NCI-H345 treated with DMSO at 0.1 percent for 48 hours (cell line): Measurements from ENCODE around the gene DVL2.

ENCODE experiments used
- DNase-seq: peaks from one replicate; lab custom pipeline; 2025; ENCODE audit not compliant: unreplicated experiment; lab: John Stamatoyannopoulos, UW

The DVL2 gene

GRCh38 chr17:7234083-7234951 is at the start of gene DVL2:
Gene DVL2, minus strand, starts transcription at chr17:7234517. Its CDS starts 255 bp downstream, at chr17:7234262.
- peak; percentile 30 for DNase-seq

DNA sequence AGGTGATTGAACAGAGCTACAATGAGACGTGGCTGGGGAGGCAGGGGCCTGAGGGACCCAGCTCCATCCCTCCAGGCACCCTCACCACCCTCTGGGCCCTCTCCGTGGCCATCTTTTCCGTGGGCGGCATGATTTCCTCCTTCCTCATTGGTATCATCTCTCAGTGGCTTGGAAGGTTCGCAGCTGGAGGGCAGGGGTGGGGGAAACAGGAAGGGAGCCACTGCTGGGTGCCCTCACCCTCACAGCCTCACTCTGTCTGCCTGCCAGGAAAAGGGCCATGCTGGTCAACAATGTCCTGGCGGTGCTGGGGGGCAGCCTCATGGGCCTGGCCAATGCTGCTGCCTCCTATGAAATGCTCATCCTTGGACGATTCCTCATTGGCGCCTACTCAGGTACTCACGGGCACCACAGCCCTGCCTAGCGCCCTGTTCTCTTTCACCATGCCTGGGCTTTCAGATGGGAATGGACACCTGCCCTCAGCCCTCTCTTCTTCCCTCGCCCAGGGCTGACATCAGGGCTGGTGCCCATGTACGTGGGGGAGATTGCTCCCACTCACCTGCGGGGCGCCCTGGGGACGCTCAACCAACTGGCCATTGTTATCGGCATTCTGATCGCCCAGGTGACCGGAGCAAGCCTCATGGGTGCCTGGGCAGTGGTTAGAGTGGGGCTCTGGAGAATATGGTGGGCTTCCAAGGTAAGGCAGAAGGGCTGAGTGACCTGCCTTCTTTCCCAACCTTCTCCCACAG is 49.3 kb upstream of the DVL2 start:
- no peak for DNase-seq

GRCh38 chr17:7282752-7283321 is 48.5 kb upstream of the DVL2 start:
- no peak for DNase-seq

DNA sequence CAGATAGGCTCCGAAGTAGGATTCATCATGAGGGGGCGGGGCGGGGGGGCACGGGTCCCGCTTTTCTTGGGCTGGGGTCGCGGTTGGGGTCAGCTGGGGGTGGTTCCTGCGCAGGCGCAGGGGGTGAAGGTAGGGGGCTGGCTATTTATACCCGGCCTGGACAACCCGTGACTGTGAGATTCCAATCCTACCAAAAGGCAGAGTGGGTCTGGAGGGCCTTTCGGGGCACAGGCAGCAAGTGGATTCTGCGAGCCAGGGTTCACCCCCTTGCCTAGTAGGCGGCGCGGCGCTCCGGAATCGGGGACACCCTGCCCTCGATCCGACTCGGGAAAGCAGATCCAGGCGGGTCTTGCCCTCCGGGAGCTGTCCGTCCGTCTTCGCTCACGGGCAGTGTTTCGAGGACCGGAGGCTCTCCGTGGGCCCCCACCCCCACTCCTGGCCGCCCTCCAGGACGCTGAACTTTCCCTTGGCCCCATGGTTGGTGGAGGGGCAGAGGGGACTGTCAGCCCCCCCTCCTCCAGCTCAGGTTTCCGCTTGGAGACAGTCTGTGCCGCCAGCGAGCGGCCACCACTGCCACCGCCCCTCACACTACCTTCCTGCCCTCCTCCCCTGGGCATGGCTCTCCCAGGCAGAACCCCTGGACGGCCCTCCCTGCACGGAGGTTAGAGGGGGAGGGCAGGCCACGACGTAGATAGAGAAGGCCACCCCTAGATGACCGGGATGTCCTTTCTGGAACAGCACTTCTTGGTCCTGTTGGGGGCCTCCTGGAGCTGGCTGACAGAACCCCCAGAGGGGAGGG is 47.8 kb upstream of the DVL2 start:
- DNase-seq, result no peak

GRCh38 chr17:7281074-7281952 is 47.0 kb upstream of the DVL2 start, which contains the start of gene SLC2A4:
Gene SLC2A4, plus strand, starts transcription at chr17:7281718. Its CDS starts 217 bp downstream, at chr17:7281935.
- DNase-seq, result peak; percentile 36

DNA sequence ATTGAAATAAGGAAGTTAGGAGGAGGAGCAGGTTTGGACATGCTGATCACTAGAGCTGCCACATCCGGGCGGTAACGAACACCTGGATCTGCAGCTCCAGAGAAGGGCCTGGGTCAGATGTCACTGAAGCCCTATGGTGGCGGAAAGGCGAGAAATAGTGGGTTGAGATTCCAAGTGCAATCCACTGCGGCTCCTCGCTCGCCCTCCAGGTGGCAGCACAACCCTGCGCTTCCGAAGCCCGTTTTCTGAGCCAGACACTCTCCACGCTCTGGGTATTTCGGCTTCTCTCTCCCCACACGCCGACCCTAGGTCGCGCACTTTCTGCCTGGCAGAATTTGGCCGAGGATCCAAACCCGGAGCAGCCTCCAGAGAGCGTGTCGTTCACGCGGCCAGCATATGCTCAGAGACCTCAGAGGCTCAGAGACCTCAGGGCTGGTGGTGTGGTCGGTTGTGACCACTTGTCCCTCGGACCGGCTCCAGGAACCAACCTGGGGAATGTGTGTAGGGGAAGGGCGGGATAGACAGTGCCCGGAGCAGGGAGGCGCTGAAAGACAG is 46.3 kb upstream of the DVL2 start:
- DNase-seq, result peak; percentile 45

- no peak for DNase-seq
Measured at GRCh38 chr17:7279448-7279847, 45.1 kb upstream of the DVL2 start.

DNA sequence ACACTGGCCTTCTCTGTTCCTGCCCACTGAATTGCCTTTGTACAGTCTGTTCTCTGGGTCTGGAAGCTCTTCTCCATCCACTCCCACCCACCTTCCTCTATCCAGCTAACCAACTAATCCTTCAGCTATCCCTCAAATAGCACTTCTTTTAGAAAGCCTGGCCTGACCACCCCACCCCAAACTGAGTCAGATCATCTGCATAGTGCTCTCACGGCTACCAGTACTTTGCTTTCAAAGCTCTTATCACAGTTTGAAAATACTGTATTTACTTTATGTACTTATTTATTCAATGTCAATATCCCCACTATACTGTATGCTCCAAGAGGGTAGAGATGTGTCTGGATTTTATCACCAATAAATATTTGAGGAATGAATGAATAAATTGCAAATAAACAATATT is 32.5 kb upstream of the DVL2 start:
- no peak for DNase-seq

- no peak for DNase-seq
Measured at GRCh38 chr17:7263801-7264078, 29.4 kb upstream of the DVL2 start.

DNA sequence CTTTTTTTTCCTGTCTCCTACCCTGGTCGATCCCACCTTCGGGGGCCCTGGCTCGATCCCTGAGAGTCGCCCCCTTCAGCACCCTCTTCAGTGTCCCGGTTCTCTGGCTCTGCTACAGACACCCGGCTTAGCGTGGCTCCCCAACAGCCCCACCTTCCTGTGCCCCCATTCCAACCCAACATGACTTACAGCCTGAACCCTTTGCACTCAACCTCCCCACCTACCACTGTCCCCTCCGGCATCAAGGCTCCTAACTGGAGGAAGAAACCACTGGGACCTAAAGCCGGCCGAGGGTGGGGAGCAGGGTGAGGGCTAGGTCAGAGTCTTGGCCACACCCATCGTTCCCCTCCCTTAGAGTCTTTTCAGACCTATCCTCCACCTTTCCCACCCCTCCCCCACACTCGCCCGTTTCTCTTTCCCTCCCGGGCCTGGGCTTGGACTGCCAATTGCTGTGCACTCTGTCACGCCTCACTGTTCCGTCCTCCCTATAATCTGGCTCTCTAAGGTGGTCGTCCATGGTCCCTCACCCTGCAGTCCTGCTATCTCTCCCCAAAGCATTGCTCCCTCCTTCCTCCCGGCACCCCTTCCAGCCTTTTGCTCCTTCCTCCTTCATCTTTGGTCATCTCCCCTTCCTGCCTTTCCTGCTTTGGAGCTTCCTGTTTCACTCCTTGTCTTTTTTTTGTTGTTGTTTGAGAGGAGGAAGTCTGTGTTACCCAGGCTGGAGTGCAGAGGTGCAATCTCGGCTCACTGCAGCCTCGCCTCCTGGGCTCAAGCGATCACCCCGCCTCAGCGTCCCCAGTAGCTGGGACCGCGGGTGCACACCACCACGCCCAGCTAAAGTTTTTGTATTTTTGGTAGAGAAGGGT is 28.9 kb upstream of the DVL2 start:
- DNase-seq, result no peak

DNA sequence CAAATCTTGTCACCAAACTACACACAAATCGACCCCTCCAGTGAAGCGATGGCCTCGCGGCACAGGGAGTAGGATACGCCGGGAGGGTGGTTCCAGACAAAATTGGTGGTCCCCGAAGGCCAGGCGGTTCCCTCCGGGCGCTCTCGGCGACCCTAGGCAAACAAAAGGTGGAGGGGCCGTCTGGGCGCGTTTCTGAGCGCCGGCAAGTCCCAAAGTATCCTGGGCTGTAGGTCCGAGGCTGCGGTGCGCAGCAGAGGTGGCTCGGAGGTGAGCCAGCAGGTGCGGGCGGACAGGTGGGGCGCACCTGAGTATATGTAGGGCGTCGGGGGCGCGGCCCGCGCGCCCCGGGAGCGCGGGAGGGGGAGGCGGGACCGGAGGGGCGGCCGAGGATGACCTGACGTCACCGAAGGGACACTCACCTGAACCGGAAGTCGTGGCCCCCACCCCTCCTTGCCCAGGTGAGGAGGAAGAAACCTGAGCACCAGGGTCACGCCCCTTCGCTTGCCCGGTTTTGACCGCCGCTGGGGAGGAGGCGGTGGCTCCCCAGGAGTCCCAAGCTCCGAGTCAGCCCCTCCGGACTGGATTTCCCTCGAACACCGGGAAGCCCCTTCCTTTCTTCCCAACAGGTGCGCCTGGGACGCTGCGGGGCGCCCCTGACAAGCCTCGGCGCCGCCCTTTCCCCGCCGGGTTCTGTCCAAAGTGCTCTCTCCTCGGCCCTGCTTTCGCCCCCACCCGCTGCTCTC is 28.0 kb upstream of the DVL2 start, which contains the start of gene CLDN7:
Gene CLDN7, minus strand, starts transcription at position 287 of the 743 bp plus-strand sequence. CDS start 435 bp downstream, outside the sequence.
- peak; percentile 59 for DNase-seq

GRCh38 chr17:7261379-7262191 is 27.3 kb upstream of the DVL2 start:
- DNase-seq, result no peak

GRCh38 chr17:7260651-7261378 is 26.5 kb upstream of the DVL2 start:
- no peak for DNase-seq

- no peak for DNase-seq
Measured at GRCh38 chr17:7260151-7260550, 25.8 kb upstream of the DVL2 start.

DNA sequence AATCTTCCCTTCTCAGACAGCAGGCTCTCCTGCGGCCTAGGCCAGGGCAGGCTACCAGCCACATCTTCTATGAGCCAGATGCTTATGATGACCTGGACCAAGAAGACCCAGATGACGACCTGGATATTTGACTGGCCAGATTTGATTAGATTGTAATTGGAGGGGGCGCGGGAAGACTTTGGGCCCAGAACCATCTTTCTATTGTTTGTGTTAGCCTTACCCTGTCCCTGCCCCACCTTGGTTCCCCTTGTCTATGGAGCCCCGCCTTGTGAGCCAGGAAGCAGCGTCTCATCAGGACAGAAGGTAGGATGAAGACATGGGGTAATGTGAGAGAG is 25.2 kb upstream of the DVL2 start:
- DNase-seq, result no peak

DNA sequence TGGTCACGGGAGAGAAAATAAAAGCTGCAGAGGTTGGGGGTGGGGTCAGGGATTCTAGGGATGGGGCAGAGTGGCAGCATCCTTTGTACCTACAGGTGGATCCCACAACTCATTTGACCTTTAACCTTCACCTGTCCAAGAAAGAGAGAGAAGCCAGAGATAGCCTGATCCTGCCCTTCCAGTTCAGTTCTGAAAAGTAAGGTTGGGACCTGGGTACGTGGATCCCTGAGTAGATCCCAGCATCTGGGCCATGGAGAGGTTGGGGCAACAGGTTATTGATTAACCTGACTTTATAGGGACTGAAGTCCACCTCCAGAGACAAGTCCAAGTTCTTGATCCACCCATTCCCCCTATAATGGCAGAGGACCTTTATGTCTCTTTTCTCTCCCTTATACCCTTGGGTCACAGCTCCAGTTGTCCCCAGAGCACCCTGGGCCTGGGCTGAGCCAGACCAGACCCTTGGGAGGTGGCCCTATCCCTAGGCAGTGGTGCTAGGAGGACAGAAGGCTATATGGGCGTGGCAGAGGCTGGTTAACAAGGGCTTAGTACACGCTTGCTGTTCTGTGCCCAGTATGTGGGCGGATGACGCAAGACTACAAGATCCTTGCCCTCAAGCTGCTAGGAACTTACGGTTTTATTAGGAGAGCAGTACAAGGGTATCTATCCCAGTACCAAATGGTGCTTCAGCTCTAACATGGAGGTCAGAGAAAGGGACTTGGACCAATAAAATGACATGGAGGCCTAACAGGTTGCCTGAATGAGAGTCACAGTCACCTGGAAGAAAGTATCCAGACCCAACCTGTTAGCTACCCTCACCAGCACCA is 24.6 kb upstream of the DVL2 start:
- no peak for DNase-seq
